Retinal pigment epithelial cell (primary cell): Measurements from ENCODE around the gene NOSIP.

Experiments used
- DNase-seq: peaks from one replicate; pipeline ENCODE4 v3.0.0-alpha.2; 2010; ENCODE audit warnings: low read depth
- H3K4me3 ChIP-seq: 2 replicates; pipeline ENCODE4 v1.5.1; 2011; ENCODE audit warnings: mild to moderate bottlenecking, low read length, control low read depth, moderate library complexity
- CTCF ChIP-seq: conservative IDR thresholded peaks from 2 replicates; pipeline ENCODE4 v1.5.1; 2011; ENCODE audit warnings: low read depth, low read length, control low read depth, inconsistent platforms

The NOSIP gene

GRCh38 chr19:49559443-49559842 is 20.9 kb downstream of the NOSIP start:
- H3K4me3 ChIP-seq, result no peak overlapping the region
- DNase-seq, result no peak
- no peak for TF ChIP-seq CTCF

- TF ChIP-seq CTCF, result no peak
- H3K4me3 ChIP-seq, result no peak overlapping the region
- no peak for DNase-seq
Measured at GRCh38 chr19:49558591-49558990, 21.8 kb downstream of the NOSIP start.

GRCh38 chr19:49557641-49558325 is 22.6 kb downstream of the NOSIP start:
- no peak for DNase-seq
- H3K4me3 ChIP-seq, result no peak overlapping the region
- TF ChIP-seq CTCF, result no peak

- DNase-seq, result no peak
- no peak for TF ChIP-seq CTCF
- no peak overlapping the region for H3K4me3 ChIP-seq
Measured at GRCh38 chr19:49556412-49557398, 23.7 kb downstream of the NOSIP start.

GRCh38 chr19:49555600-49556411 is 24.6 kb downstream of the NOSIP start:
- TF ChIP-seq CTCF, result no peak
- H3K4me3 ChIP-seq, result no peak overlapping the region
- no peak for DNase-seq

GRCh38 chr19:49554701-49555181 is 25.6 kb downstream of the NOSIP start:
- no peak overlapping the region for H3K4me3 ChIP-seq
- TF ChIP-seq CTCF, result no peak

More at GRCh38 chr19:49554701-49555181, 25.6 kb downstream of the NOSIP start:
- DNase-seq, result no peak
